ENCODE measurements around the gene EPHB6.

The EPHB6 gene

DNA sequence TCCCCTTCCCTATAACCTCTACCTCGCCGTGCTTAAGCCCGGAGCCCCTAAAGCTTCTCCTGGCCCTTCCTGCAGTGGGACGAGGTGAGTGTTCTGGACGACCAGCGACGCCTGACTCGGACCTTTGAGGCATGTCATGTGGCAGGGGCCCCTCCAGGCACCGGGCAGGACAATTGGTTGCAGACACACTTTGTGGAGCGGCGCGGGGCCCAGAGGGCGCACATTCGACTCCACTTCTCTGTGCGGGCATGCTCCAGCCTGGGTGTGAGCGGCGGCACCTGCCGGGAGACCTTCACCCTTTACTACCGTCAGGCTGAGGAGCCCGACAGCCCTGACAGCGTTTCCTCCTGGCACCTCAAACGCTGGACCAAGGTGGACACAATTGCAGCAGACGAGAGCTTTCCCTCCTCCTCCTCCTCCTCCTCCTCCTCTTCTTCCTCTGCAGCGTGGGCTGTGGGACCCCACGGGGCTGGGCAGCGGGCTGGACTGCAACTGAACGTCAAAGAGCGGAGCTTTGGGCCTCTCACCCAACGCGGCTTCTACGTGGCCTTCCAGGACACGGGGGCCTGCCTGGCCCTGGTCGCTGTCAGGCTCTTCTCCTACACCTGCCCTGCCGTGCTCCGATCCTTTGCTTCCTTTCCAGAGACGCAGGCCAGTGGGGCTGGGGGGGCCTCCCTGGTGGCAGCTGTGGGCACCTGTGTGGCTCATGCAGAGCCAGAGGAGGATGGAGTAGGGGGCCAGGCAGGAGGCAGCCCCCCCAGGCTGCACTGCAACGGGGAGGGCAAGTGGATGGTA, 9.2 kb downstream of the EPHB6 start:
- DNase-seq (ENCODE audit: low read depth in 2 of 3, low spot score in 2 of 3), result no peak

DNA sequence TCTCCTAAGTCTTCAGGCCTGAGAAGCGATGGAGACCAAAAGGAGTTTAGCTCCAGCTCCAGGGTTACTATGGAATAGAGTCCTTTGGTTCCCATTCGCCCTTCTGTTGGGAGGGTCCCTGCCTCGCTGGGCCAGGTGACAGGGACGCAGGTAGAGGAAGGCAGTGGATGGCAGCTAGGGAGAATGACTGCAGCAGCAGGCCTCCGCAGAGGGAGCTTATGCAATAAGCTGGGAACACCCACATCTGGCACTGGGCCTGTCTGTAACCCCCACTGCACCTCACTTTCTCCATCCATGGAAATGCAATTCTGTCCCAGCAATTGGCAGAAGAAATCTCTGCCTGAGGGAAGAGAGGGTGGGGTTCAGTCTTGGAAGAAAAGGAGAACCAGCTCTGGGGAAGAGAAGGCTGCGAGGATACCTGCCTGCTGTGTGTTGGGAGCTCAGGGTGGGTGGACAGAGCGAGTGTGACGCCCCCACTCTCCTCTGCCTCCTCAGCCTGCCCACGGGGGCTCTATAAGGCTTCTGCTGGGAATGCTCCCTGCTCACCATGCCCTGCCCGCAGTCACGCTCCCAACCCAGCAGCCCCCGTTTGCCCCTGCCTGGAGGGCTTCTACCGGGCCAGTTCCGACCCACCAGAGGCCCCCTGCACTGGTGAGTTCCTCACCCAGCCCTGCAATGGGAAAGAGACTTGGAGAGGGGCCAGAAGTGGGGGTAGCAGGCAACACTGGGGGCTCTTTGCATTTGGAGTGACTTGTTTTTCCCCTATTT, 10.3 kb downstream of the EPHB6 start:
- DNase-seq (ENCODE audit: low read depth in 2 of 3, low spot score in 2 of 3), result no peak

DNA sequence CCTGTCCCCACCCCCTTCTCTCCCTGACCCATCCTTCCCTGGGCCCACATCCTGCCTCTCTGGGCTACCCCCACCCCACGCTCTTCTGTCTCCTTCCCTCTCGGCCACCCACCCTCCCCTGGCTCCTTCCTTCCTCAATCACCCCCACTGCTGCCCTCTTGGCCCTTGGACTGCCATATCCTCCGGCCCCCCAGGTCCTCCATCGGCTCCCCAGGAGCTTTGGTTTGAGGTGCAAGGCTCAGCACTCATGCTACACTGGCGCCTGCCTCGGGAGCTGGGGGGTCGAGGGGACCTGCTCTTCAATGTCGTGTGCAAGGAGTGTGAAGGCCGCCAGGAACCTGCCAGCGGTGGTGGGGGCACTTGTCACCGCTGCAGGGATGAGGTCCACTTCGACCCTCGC, 10.9 kb downstream of the EPHB6 start:
- DNase-seq (ENCODE audit: low read depth in 2 of 3, low spot score in 2 of 3), result no peak

DNA sequence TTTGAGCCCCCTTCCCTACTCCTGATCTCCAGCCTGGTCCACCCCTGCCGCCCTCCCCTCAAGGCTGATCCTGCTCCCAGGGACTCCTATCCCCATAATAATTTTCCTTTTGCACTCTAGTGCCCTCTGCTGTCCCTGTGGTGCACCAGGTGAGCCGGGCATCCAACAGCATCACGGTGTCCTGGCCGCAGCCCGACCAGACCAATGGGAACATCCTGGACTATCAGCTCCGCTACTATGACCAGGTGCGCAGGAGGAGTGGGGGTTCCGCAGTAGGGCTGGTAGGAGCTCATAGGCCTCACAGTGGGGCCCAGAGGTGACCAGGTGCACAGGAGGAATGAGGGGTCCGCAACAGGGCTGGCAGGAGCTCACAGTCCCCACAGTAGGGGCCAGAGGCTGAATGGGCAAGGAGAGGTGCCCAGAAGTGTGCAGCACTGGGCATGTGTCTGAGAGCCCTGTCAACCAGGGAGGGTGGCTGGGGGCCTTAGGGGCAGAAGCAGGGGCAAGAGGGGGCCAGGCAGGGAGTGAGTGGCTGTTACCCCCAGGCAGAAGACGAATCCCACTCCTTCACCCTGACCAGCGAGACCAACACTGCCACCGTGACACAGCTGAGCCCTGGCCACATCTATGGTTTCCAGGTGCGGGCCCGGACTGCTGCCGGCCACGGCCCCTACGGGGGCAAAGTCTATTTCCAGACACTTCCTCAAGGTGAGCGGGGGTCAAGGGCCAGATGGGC, 11.7 kb downstream of the EPHB6 start:
- DNase-seq (ENCODE audit: low read depth in 2 of 3, low spot score in 2 of 3), result no peak

DNA sequence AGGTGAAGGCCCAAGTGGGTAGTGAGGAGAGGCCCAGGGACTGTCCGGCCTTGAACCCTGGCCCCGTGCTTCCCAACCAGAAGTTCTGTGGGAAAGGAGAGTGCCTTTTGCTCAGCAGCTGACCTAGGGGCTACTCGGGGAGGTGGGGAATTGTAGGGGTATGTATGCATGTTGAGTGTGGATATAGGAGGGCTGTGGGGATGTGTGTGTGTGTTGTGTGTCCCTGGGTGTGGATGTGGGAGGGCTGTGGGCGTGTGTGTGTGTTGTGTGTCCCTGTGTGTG, 12.2 kb downstream of the EPHB6 start:
- no peak for DNase-seq (ENCODE audit: low read depth in 2 of 3, low spot score in 2 of 3)

DNA sequence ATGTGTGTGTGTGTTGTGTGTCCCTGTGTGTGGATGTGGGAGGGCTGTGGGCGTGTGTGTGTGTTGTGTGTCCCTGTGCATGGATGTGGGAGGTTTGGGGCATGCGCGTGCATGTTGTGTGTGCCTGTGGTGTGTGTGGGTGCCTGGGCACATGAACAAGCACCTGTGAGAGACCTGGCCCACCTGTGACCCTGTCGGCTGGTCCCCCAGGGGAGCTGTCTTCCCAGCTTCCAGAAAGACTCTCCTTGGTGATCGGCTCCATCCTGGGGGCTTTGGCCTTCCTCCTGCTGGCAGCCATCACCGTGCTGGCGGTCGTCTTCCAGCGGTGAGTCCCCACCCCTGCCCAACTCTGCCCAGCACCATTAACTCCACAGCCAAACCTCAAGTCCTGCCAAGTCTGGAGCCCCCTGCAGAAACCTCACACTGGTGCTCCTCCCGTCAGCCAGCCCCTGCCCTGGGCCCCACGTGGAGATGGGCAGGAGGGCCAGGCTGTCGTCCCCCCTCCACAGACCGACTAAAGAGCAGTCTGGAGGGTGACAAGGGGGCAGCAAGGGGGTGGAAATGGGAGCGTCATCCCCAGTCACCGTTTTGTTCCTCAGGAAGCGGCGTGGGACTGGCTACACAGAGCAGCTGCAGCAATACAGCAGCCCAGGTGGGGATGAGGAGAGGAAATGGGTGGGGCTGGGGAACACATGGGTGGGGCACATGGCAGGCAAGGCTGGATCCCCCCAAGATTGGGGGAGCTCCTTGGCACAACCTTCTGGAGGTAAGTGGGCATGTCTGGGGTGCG, 12.7 kb downstream of the EPHB6 start:
- DNase-seq (ENCODE audit: low read depth in 2 of 3, low spot score in 2 of 3), result no peak

DNA sequence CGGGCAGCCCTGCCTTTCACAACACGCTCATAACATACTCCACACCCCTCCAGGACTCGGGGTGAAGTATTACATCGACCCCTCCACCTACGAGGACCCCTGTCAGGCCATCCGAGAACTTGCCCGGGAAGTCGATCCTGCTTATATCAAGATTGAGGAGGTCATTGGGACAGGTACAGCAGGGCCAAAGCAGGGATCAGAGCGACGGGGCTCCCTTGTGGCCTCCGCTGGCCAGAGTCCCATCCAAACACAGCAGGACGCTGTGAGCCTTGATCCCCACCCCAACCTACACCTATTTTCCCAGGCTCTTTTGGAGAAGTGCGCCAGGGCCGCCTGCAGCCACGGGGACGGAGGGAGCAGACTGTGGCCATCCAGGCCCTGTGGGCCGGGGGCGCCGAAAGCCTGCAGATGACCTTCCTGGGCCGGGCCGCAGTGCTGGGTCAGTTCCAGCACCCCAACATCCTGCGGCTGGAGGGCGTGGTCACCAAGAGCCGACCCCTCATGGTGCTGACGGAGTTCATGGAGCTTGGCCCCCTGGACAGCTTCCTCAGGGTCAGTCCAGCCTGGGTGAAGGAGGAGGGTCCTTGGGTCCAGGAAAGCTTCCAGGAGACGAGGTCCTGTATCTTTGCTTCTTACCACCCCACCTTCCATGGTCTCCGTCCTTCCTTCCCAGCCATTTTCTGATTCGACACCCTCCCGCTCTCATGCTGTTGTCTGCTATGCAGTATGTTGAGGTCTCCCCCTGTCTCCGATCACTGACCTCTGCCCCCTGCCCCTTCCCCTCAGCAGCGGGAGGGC, 13.5 kb downstream of the EPHB6 start:
- no peak for DNase-seq (ENCODE audit: low read depth in 2 of 3, low spot score in 2 of 3)

DNA sequence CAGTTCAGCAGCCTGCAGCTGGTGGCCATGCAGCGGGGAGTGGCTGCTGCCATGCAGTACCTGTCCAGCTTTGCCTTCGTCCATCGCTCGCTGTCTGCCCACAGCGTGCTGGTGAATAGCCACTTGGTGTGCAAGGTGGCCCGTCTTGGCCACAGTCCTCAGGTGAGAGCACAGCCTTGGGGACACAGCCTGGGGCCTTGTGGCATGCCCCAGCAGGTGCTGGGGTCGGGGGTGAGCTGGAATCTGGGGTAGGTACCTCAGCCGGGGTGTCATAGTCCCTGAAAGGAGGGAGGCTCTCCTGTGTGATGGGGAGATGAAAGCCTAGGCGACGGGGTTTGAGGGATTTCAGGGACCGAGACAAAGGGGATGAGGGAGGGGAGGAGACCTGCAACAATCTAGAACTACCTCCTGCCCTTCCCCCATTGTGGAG, 14.1 kb downstream of the EPHB6 start:
- DNase-seq (ENCODE audit: low read depth in 2 of 3, low spot score in 2 of 3), result no peak

DNA sequence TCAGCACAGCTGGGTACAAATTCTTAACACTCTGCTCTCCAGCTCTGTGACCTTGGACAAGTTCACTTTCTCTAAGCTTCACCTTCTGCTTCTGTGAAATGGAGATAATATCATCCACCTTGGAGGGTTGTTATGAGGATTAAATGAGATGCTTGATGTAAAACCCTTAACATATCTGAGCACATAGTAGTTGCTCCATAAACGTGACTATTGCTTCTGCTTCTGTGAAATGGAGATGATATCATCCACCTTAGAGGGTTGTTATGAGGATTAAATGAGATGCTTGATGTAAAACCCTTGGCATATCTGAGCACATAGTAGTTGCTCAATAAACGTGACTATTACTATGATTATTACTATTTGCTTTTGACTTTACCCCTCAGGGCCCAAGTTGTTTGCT, 14.6 kb downstream of the EPHB6 start:
- no peak for DNase-seq (ENCODE audit: low read depth in 2 of 3, low spot score in 2 of 3)

DNA sequence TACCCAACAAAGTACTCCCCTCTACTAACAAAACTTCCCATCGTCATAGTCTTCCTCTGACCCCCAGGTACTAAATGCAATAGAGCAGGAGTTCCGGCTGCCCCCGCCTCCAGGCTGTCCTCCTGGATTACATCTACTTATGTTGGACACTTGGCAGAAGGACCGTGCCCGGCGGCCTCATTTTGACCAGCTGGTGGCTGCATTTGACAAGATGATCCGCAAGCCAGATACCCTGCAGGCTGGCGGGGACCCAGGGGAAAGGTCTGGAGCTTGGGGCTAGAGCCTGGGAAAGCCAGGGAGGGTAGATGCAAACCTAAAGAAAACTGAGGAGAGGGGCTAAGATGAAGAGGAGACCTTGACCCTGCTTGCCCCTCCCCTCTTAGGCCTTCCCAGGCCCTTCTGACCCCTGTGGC, 15.3 kb downstream of the EPHB6 start:
- no peak for DNase-seq (ENCODE audit: low read depth in 2 of 3, low spot score in 2 of 3)

DNA sequence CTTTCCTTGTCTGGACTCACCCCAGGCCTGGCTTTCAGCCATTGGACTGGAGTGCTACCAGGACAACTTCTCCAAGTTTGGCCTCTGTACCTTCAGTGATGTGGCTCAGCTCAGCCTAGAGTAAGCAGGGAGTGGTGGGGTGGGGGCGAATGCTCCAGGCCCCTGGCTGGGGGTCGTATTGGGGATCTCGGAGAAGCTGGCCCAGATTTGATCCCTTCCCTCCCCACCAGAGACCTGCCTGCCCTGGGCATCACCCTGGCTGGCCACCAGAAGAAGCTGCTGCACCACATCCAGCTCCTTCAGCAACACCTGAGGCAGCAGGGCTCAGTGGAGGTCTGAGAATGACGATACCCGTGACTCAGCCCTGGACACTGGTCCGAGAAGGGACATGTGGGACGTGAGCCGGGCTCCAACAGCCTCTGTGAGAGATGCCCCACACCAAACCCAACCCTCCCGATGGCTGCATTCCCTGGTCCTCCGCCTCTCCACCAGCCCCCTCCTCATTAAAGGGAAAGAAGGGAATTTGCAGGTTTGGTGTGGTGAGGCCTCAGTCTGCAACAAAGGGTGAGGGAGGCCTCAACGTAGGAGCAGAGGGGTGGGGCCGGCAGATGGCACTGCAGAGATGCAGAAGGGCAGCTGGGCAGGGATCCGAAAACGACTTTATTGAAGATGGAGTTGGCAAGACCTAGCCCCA, 15.8 kb downstream of the EPHB6 start:
- DNase-seq (ENCODE audit: low read depth in 2 of 3, low spot score in 2 of 3), result no peak

DNA sequence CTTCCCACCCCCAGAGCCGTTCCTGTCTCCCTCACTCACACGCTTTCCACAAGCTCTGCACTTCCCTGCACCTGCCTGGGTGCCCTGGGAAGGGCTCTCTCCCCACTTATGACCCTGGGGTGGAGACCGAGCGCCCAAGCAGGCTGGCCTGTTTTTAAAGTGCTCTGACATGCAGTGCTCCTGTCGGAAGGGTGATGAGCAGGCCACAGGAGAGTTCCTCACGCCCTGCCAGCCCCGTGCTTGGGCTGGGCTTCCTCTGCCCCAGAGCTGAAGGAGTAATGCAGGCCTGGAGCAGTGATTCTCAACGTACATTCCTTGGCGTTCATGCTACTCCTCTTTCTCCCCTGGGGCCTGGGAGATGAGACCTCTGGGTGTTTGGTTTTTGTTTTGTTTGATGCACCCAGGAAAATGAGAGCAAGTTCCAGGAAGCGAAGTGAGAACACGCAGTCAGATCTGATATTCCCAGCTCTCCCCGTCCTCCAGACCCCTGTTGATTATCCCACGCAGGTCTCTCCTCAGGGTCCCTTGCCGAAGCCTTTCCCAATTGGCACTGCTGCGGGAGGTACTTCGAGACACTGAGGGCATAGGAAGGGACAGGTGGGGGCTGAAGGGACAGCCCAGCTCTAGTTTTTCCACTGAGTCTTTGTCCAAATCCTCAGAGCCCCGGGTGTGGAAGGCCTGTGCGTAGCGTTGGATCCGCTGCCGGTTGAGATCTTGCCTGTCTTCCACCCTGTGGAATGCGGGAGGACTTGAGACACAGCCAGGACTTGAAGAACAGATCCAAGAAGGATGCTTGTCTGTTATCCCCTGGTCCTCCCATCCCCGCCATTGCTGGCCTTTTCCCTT, 16.6 kb downstream of the EPHB6 start:
- no peak for DNase-seq (ENCODE audit: low read depth in 2 of 3, low spot score in 2 of 3)

DNA sequence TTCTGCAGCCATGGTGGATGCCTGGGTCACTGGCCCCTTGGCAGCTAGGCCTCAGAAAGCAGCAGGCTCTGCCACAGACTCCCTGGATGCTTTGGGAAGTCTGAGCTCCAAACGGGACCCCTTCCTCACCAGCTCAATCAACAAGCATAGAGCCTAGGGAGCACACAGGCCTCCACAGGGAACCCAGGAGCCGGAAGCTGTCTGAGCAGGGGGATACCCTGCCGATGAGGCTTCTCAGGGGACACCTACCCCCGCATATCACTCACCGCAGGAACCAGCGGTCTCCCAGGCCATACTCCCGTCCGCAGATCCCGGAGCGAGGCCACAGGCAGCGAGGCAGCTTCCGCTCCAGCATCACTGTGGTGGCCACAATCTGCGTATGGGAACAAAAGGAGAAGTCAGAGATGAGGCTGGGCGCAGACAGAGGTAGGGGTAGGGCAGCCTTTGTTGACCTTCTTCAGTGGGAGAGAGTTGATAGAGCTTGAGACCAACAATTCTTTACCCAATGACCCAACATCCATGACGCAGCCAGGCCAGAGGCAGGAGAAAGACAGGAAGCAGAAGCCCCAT, 17.3 kb downstream of the EPHB6 start:
- DNase-seq (ENCODE audit: low read depth in 2 of 3, low spot score in 2 of 3), result no peak

DNA sequence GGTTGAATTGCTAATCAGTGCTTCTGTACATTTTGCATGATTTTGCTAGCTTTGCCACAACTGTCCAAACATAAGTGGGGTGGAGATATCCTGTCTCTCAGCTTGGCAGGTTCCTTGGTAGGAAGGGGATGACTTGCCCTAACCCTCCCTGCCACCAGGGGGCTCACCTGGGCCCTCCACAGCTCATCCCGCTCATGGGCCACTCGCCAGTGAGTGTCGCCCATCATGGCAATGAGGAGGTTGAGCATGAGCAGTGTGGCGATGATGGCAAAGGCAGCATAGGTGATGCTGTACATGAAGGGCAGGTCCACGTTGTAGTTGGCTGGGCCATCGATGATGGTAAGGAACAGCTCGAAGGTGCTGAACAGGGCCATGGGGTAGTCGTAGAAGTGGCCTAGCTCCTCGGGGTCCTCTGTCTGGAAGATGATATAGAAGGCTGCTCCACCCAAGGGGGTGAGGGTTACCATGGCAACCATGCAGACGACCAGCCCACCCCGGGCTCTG, 18.5 kb downstream of the EPHB6 start:
- DNase-seq (ENCODE audit: low read depth in 2 of 3, low spot score in 2 of 3), result no peak

DNA sequence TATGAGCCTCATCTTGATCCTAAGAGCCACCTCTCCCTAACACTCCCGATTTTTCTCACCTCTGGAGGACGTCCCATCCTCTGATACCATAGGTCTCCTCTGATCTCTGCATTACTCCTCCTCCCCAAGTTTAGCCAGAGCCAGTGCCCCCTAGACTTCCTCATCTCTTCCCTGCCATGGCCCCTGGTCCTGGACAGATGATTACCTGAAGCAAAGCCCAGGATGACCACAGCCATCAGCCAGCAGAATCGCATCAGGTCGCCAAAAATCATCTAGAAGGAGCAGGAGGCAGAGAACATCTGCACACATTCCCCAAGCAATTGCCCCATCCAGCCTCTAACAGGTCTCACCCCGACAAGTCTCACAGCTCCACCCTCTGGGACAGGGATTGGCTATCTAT, 19.0 kb downstream of the EPHB6 start:
- no peak for DNase-seq (ENCODE audit: low read depth in 2 of 3, low spot score in 2 of 3)

DNA sequence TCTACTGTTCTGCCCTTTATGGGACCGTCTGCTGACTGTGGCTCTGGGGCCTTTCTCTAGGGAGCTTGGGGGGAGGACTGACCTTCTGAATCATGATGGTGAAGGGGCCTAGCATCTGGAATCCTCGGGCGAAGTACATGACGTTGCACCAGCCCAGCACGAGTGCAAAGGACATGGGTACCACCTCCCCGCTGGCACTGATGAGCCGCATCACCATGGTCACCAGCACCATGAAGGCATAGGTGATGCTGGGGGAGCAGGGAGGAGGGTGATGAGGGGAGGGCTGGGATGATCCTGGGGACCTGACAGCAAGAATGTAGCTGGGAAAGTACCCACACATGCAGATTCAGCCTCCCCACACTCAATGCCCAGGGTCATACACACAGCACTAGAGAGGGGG, 19.5 kb downstream of the EPHB6 start:
- DNase-seq (ENCODE audit: low read depth in 2 of 3, low spot score in 2 of 3), result no peak

DNA sequence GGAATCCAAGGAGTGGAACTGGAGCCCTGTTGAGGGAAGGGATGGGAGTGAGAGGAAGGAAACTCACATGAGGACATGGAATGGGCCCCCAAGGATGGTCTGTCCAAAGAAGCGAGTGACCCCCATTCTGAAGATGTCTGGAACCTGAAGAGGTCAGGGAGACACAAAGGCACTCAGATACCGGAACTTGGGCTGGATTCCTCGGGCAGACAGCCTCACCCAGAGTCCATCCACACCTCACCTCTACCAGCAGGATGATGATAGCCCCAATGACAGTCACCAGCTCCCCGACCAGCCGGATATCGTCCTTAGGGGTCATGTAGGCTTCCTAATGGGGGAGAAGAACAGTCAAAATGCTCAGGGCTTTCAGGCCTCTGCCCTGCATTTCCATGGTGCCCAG, 20.0 kb downstream of the EPHB6 start:
- DNase-seq (ENCODE audit: low read depth in 2 of 3, low spot score in 2 of 3), result no peak

DNA sequence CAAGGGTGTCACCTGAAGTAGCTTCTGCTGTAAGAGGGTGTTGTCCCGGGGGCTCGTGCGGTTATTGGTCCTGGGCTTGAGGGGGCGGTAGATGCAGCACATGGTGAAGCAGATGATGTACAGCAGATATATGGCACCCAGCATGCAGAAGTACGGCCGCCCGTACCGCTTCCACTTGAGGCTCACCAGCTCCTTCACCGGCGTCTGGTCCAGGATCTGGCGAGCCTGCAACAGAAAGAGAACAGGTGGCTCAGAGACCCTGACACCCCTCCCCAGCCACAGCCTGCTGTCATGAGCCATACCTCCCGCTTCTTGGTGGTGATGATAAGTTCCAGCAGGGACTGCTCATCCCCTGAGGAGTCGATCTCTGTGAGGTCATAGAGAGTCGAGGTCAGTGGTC, 20.6 kb downstream of the EPHB6 start:
- DNase-seq (ENCODE audit: low read depth in 2 of 3, low spot score in 2 of 3), result no peak

Measured in activated CD8-positive, alpha-beta memory T cell treated with anti-CD3 and anti-CD28 coated beads for 48 hours (primary cell).